Occipital lobe (tissue), 2 donors: ENCODE data around the gene SUN1. TPM values are rescaled to one million over a fixed set of nuclear protein-coding genes. Genes with fewer than 3 reads are reported as not detected.
A peak's percentile ranks its signal among the peaks of the same experiment; 100 is the strongest.

Experiments
- DNase-seq: peaks from one replicate; lab custom pipeline; 2025; lab: John Stamatoyannopoulos, UW
- total RNA-seq: library from RNA; depleted of rRNA; stranded (reverse); fragments of >200 nt; gene quantifications from one replicate; pipeline ENCODE4 v1.2.3, GENCODE V29; 2014

SUN1 gene
- total RNA-seq, 1 donor from 2014 or later: 154 TPM

GRCh38 chr7:891805-892204, 59.5 kb downstream of the SUN1 start:
- DNase-seq: no peak

- DNase-seq: no peak
Observed at GRCh38 chr7:892648-893593, 60.6 kb downstream of the SUN1 start.

- DNase-seq: no peak
Observed at GRCh38 chr7:893686-894085, 61.4 kb downstream of the SUN1 start.

GRCh38 chr7:894164-894867, 62.0 kb downstream of the SUN1 start:
- no peak for DNase-seq

- no peak for DNase-seq
Observed at GRCh38 chr7:894927-895450, 62.7 kb downstream of the SUN1 start.

GRCh38 chr7:895451-896052, 63.3 kb downstream of the SUN1 start:
- DNase-seq: no peak

- DNase-seq: no peak
Observed at GRCh38 chr7:896346-897075, 64.2 kb downstream of the SUN1 start.

- no peak for DNase-seq
Observed at GRCh38 chr7:897086-897485, 64.8 kb downstream of the SUN1 start.

- DNase-seq: peak; percentile 28
Observed at GRCh38 chr7:897771-898376, 65.6 kb downstream of the SUN1 start.

GRCh38 chr7:898460-898854, 66.2 kb downstream of the SUN1 start:
- no peak for DNase-seq

- no peak for DNase-seq
Observed at GRCh38 chr7:898855-899681, 66.8 kb downstream of the SUN1 start.

GRCh38 chr7:899806-900205, 67.5 kb downstream of the SUN1 start:
- DNase-seq: no peak

GRCh38 chr7:900331-901040, 68.2 kb downstream of the SUN1 start:
- no peak for DNase-seq

GRCh38 chr7:901041-901387, 68.7 kb downstream of the SUN1 start:
- no peak for DNase-seq

GRCh38 chr7:901388-902154, 69.3 kb downstream of the SUN1 start:
- DNase-seq: peak; percentile 53

GRCh38 chr7:902996-903395, 70.7 kb downstream of the SUN1 start:
- no peak for DNase-seq

- DNase-seq: no peak
Observed at GRCh38 chr7:903921-904755, 71.9 kb downstream of the SUN1 start.

- DNase-seq: no peak
Observed at GRCh38 chr7:904847-905246, 72.6 kb downstream of the SUN1 start.
